ELR (cell line): Measurements from ENCODE around the gene B3GAT1.
"Not testable (repeated sequence)": the region's sequence is repeated elsewhere in the genome, so short reads cannot be mapped to it uniquely, and the experiment has no call there.

Source experiments
- DNase-seq: peaks from one replicate; pipeline ENCODE4 v3.0.0-alpha.2; 2015; ENCODE audit warnings: low read depth

B3GAT1 gene

GRCh38 chr11:134355136-134355535, 56.9 kb downstream of the B3GAT1 start:
- no peak for DNase-seq

DNA sequence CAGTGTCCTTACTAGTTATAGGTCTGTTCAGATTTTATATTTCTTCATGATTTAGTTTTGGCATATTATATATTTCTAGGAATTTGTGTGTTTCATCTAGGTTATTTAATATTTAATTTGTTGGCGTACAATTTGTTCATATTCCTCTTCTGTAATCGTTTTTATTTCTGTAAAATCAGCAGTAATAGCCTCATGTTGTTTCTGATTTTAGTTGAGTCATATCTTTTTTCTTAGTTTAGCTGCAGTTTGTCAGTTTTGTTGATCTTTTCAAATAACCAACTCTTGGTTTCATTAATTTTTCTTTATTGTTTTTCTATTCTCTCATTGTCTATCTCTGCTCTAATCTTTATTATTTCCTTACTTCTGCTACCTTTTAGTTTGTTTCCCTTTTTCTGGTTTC, 59.9 kb downstream of the B3GAT1 start:
- DNase-seq, result no peak

GRCh38 chr11:134350381-134350780, 61.7 kb downstream of the B3GAT1 start:
- no peak for DNase-seq

- DNase-seq, result no peak
These were observed 62.2 kb downstream of the B3GAT1 start for GRCh38 chr11:134349802-134350355.

DNA sequence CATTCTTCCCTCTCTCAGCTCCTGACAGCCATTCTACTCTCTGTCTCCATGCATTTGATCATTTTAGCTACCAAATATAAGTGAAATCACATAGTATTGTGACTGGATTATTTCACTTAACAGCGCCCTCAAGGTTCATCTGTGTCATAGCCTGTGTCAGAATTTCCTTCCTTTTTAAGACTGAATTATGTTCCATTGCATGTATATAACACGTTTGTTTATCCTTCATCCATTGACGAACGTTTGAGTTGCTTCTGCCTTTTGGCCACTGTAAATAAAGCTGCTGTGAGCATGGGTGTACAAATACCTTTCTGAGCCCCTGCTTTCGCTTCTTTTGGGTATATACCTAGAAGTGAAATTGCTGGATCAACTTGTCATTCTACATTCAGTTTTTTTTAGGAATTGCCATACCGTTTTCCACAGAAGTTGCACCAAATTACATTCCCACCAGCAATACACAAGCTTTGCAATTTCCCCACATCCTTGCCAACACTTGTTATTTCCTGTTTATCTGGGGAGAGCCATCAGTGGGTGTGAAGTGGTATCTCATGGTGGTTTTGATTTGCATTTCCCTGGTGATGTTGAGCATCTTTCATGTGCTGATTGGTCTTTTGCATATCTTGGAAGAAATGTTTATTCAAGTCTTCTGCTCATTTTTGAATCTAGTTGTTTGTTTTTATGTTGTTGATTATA, 62.8 kb downstream of the B3GAT1 start:
- no peak for DNase-seq

GRCh38 chr11:134347441-134347840, 64.6 kb downstream of the B3GAT1 start:
- no peak for DNase-seq

DNA sequence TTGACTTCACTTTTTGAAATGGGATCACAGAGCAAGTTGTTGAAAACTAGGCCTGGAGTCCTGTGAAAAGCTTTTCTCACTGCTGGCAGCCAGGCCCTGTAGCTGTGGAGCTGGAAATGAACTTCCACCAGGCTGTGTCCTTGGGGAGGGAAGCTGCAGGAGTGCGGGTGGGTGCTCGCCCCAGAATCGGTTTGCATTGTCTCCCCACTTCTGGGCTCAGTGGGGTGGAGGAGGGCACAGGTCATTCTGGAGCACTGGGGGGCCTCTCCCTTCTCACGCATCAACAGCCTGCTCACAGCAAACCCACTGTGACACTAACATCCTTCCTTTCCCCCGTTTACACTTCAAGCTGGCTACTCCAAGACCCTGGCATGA, 65.1 kb downstream of the B3GAT1 start:
- no peak for DNase-seq

DNA sequence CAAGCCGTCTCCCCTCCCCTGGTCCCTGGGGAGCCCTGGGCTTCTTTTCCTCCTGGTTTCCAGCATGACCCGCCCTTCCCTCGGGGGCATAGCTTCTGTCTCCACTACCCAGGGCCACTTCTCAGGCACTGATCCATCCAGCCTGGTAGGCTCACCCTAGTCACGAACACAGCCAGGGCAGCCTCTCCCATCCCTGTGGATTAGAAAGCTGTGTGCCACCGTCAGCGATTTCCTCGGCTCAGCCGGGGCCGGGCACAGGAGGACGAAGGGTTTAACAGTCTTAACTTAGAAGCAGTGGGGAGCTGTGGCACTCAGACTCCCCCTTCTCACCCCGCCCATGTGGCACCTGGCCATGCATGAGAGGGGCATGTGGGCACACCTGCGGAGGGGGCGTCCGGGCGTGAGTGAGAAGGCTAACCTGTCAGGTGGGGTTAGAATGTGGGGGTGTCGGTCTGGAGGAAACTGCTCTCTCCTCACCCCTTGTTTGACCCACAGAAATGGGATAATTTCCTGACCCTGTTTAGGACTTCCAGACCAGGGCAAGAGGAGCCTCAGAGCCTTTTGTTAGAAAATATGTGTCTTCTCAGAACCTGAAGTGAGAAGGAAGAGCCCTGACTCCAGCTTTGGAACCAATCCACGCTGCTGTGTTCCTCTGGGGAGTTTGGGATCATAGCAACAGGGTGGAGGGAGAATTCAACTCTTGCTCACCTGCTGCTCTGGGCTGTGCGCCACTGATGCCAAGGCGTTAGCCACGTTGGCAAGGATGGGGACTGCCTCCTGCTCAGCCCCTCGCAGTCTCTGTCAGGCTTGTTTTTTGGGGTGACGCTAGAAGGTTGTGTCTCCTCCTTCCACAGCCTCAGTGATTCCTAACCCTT, 65.7 kb downstream of the B3GAT1 start:
- no peak for DNase-seq

DNA sequence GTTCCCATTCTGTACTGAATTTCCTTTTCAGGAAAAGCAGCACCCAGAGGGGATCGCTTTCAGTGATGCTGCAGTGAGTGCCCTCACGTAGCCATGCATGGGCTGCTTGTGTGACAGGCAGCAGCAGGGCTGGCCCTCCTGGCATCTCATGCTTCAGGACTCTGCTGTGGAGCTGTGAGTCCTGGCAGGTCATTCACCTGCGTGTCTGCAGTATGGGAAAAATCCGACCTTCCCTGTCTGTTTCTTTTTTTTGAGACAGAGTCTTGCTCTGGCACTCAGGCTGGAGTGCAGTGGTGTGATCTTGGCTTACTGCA, 66.8 kb downstream of the B3GAT1 start:
- DNase-seq, result no peak

DNA sequence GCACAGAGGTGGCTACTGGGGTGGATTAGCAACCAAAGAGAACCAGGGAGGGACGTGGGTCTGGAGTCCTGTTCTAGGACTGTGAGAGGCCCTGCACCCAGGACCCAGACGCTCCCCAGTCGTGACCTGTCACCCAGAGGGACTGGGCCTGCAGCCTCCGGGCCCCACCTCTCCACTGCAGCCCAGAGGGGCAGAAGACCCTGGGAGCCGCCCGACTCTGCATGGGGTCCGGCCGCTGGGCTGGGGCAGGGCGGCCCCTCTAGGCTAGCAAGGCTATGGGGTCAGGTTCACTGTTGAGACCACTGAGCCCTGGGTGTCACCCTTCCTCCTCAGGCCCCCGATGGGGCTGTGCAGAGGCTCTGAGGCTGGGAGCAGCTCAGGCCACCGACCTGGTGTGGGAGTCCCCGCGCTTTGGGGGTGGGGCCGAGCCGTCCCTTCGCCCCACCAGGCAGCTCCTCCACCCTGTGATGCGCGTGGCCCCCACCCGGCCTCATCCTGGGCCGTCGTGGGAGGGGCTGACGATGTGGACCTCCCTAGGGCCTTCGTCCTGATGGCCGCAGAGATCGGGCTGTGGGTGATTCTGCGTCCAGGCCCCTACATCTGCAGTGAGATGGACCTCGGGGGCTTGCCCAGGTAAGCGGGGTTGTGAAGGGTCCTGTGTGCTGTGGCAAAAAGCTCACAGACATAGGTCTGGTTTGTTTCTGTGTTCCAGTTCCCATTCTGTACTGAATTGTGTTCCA, 67.4 kb downstream of the B3GAT1 start:
- not testable (repeated sequence) for DNase-seq

DNA sequence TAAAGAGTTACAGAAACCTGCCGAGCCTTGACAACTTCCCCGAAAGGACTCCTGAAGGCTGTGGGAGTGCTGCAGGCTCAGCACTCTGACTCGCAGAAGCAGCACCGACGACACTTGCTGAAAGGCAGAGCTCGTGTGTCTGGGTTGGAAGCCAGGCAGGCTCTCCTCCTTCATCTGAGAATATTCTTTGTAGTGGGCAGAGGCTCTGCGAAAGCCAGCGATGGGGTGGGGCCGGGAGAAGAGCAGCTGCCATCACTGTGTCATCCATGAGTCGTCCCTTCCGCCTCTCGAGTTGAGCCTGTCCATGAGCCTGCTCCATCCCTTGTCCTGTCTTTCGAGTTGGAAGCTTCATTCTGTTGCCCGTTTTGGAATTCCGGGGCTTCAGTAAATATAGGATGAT, 68.4 kb downstream of the B3GAT1 start:
- DNase-seq, result no peak

DNA sequence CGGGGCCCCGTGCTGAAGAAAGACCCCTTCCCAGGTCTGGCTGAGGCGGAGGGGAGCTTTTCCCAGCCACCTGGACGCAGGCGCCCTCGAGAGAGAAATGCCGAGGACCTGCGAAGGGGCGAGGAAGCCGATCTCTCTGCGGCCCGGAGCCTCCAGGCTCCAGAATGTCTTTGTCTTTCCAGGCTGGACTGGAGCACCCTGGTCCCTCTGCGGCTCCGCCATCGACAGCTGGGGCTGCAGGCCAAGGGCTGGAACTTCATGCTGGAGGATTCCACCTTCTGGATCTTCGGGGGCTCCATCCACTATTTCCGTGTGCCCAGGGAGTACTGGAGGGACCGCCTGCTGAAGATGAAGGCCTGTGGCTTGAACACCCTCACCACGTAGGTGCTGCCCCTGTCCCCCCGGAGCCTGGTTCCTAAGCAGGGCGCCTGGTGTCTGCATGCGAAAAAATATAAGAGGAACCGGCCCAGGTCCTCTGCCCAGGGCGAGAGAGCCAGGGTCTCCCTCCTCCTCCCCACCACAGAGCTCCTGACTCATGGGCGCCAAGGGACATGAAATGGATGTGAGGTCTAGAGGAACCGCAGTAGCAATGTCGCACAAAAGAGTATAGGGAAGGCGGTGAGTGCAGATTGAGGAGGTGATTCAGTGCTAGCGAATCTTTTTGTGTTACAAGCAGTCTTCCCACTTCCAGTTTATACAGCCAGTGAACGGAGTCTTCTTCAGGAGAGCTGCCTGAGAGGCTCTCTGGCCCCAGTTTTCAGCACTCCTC, 69.3 kb downstream of the B3GAT1 start:
- DNase-seq, result no peak

- no peak for DNase-seq
These were observed 70.1 kb downstream of the B3GAT1 start for GRCh38 chr11:134341805-134342571.

DNA sequence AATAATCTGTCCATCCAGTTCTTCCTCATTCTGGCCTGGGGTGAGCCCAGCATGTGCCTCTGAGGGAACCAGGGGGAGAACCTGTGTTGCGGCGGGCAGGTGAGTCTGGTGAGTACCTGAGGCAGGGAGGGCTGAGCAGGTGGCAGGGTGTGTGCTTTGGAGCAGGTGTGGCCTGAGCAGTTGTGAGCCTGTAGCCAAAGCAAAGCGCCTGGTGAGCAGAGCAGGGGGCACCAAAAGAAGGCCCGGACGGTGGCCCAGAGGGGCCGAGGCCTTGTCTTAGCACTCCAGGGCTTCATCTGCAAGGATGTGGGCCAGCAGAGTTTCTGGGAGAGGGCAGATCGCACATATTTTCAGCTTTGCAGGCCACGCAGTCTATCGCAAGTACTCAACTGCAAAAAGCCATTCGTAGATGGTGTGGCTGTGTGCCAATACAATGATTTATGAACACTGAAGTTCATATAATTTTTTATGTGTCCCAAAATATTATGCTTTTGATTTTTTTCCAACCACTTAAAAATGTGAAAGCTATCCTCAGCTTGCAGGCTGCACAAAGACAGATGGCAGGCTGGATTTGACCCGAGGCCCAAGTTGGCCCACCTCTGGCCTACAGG, 71.6 kb downstream of the B3GAT1 start:
- DNase-seq, result no peak

DNA sequence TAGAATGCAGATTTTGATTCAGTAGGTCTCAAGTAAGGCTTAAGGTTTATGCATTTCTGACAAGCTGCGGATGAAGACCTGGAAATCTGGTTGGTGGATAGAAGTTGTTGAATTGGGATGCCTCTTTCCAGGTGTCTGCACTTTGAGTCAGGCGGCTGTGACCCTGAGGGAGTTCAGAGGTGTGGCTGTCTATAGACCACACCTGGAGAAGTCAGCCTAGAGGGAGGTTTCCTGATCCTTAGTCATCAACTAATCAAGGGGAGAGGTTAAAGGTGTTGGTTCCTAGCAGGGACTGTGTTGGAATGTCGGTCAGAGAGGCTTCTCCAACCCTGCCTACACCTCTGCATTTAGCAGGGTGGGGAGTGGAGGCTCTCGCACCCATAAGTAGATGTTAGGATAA, 72.3 kb downstream of the B3GAT1 start:
- DNase-seq, result no peak

DNA sequence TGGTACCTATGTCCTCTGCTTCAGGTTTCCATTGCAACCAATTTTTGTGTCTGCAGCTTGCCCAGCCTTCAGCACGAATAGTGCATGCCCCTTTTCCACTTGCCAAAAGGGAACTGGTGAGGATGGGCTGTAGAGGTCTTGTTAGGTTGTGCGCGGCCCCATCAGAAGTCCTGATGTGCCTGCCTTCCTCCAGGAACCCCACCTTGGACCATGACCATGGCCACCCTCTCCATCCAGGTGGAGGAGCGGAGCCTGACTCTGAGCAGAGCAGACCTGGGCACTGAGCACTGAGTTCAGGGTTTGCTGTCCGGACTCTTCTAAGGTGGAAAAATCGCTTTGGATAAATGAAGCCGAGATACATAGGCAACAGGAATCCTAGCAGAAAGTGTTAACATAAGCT, 73.4 kb downstream of the B3GAT1 start:
- no peak for DNase-seq

GRCh38 chr11:134338068-134338467, 74.0 kb downstream of the B3GAT1 start:
- no peak for DNase-seq

DNA sequence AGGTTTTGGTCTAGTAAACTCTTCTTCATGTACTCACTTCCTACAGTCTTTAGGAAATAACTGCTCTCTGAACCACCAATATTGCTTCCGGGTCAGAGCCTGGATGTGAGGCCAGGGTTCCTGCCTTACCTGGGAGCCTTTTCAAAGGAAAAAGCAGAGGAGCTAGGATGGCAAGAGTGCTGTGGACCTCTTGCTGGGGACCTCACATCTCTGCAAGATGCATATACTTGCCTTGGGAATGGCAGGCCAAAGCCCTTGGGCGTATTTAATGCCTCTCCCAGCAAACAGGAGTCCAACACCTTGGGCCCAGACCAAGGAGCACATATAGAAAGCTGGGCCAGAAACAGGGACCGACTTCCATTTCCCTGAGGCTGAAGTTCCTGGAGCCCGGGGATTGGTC, 75.0 kb downstream of the B3GAT1 start:
- DNase-seq, result no peak

- DNase-seq, result no peak
These were observed 77.1 kb downstream of the B3GAT1 start for GRCh38 chr11:134334796-134335571.

DNA sequence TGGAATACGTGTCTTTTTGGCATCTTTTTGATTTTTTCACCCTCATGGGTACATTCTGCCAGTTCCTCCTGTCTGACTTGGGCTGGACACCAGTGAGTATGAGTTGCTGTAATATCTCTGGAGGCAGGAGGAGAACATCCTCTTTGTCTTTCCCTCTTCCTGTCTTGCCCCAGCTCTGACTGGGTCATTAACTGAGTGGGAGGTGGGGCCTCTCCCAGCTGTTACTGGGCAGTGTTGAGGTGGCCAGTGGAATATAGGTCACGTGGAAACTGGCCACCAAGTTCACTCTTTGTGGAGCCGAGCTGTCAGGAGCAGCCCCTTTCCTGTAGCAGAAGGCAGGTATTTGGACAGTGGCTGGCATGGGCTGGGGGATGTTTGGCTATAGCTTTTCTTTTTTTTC, 78.1 kb downstream of the B3GAT1 start:
- DNase-seq, result no peak
